Osteoblast (primary cell): ENCODE data around the gene FSTL4. TPM values are rescaled to one million over a fixed set of nuclear protein-coding genes. Genes with fewer than 3 reads are reported as not detected.

Experiments used
- DNase-seq: peaks from one replicate; pipeline ENCODE4 v3.0.0; 2011; ENCODE audit warnings: low spot score, mixed read lengths; ENCODE audit not compliant: insufficient read length; ENCODE audit errors: missing footprints
- H2AFZ ChIP-seq: 2 replicates; pipeline ENCODE4 v1.6.0; 2011; ENCODE audit warnings: mild to moderate bottlenecking, low read length
- H3K27ac ChIP-seq: 2 replicates; pipeline ENCODE4 v1.5.1; 2011; ENCODE audit warnings: mild to moderate bottlenecking, low read depth, low read length, moderate library complexity
- H3K27me3 ChIP-seq: 2 replicates; pipeline ENCODE4 v1.6.0; 2012; ENCODE audit warnings: mild to moderate bottlenecking, control low read depth, inconsistent platforms, low read length, moderate library complexity; ENCODE audit not compliant: insufficient read depth
- H3K36me3 ChIP-seq: 2 replicates; pipeline ENCODE4 v1.5.1; 2011; ENCODE audit warnings: mild to moderate bottlenecking, low read length, control low read depth, moderate library complexity; ENCODE audit not compliant: insufficient read depth
- H3K4me1 ChIP-seq: 2 replicates; pipeline ENCODE4 v1.5.1; 2011; ENCODE audit warnings: mild to moderate bottlenecking, low read length, control low read depth, moderate library complexity; ENCODE audit not compliant: insufficient read depth
- H3K4me2 ChIP-seq: 2 replicates; pipeline ENCODE4 v1.6.0; 2011; ENCODE audit warnings: mild to moderate bottlenecking, low read length; ENCODE audit not compliant: insufficient read depth
- H3K4me3 ChIP-seq: fragments of 200-600 bp; sonication (generic); 3 replicates; pipeline ENCODE4 v1.5.1; 2012; ENCODE audit warnings: mild to moderate bottlenecking, low read length, inconsistent platforms; ENCODE audit not compliant: insufficient read depth
- H3K79me2 ChIP-seq: 2 replicates; pipeline ENCODE4 v1.6.0; 2012; ENCODE audit warnings: mild to moderate bottlenecking, low read length, control low read depth, inconsistent platforms; ENCODE audit not compliant: insufficient read depth
- H3K9me3 ChIP-seq: 2 replicates; pipeline ENCODE4 v1.5.1; 2011; ENCODE audit warnings: low read depth, low read length, control low read depth
- H4K20me1 ChIP-seq: 2 replicates; pipeline ENCODE4 v1.6.0; 2012; ENCODE audit warnings: mild to moderate bottlenecking, low read length, control low read depth; ENCODE audit not compliant: insufficient read depth
- CTCF ChIP-seq: IDR thresholded peaks from 2 replicates; pipeline ENCODE4 v1.5.1; 2011; ENCODE audit warnings: mild to moderate bottlenecking, low read depth, low read length, moderate library complexity; ENCODE audit errors: extremely low read depth
- total RNA-seq: library from RNA; depleted of rRNA; stranded (reverse); fragments of >200 nt; gene quantifications from 2 replicates; pipeline ENCODE4 v1.2.3, GENCODE V29; 2012

Gene FSTL4
- total RNA-seq, 1 donor = not detected

- Histone ChIP-seq H4K20me1 (no peaks in the 10 kb centered on the region), H3K4me3 (no peak overlapping the region), H3K9me3 (no peaks in the 10 kb centered on the region), H3K36me3 (no peaks in the 10 kb centered on the region), H2AFZ (no peak overlapping the region), H3K27me3 (no peaks in the 10 kb centered on the region), H3K4me1 (no peaks in the 10 kb centered on the region), H3K79me2 (no peaks in the 10 kb centered on the region), H3K27ac (no peak overlapping the region), H3K4me2 (no peak overlapping the region)
- no peak for DNase-seq
- no peak for TF ChIP-seq CTCF
Measured at GRCh38 chr5:133595465-133595864, 16.9 kb downstream of the FSTL4 start.

GRCh38 chr5:133589286-133589685 lies 23.1 kb downstream of the FSTL4 start:
- H3K27ac ChIP-seq = no peak overlapping the region
- no peak for TF ChIP-seq CTCF
- no peak for DNase-seq
- no peak overlapping the region for H2AFZ ChIP-seq
- no peaks in the 10 kb centered on the region for H4K20me1 ChIP-seq
- H3K27me3 ChIP-seq = no peaks in the 10 kb centered on the region
- H3K4me2 ChIP-seq = no peak overlapping the region
- H3K4me1 ChIP-seq = no peaks in the 10 kb centered on the region
- no peaks in the 10 kb centered on the region for H3K36me3 ChIP-seq
- H3K79me2 ChIP-seq = no peaks in the 10 kb centered on the region
- H3K9me3 ChIP-seq = no peaks in the 10 kb centered on the region
- no peak overlapping the region for H3K4me3 ChIP-seq

- no peaks in the 10 kb centered on the region for H4K20me1 ChIP-seq
- H3K36me3 ChIP-seq = no peaks in the 10 kb centered on the region
- no peaks in the 10 kb centered on the region for H3K79me2 ChIP-seq
- no peak overlapping the region for H3K4me2 ChIP-seq
- H3K9me3 ChIP-seq = no peaks in the 10 kb centered on the region
- no peak for TF ChIP-seq CTCF
- H3K4me3 ChIP-seq = no peak overlapping the region
- H3K27me3 ChIP-seq = no peaks in the 10 kb centered on the region
- no peak overlapping the region for H3K27ac ChIP-seq
- no peak overlapping the region for H2AFZ ChIP-seq
- DNase-seq = no peak
- H3K4me1 ChIP-seq = no peaks in the 10 kb centered on the region
Measured at GRCh38 chr5:133582971-133583370, 29.4 kb downstream of the FSTL4 start.

GRCh38 chr5:133581918-133582317 lies 30.4 kb downstream of the FSTL4 start:
- Histone ChIP-seq H2AFZ (no peak overlapping the region), H3K4me1 (no peaks in the 10 kb centered on the region), H3K9me3 (no peaks in the 10 kb centered on the region), H3K27ac (no peak overlapping the region), H3K36me3 (no peaks in the 10 kb centered on the region), H3K27me3 (no peaks in the 10 kb centered on the region), H3K4me2 (no peak overlapping the region), H3K79me2 (no peaks in the 10 kb centered on the region), H3K4me3 (no peak overlapping the region), H4K20me1 (no peaks in the 10 kb centered on the region)
- no peak for TF ChIP-seq CTCF
- no peak for DNase-seq
